Adrenal gland (tissue), 19 donors: ENCODE measurements around the gene EGLN3. TPM values are rescaled to one million over a fixed set of nuclear protein-coding genes. Genes with fewer than 3 reads are reported as not detected.
A peak's percentile ranks its signal among the peaks of the same experiment; 100 is the strongest.

Experiments used
- DNase-seq, 7 donors: peaks; one replicate each; pipeline ENCODE4 v3.0.0-alpha.2; 2019 to 2020
- H3K27ac ChIP-seq, 5 donors: fragments of 200-600 bp; sonication (generic) in 4 of 5; 1 replicate in 3 of 5; 2 replicates in 2 of 5; pipeline versions ENCODE4 v1.5.1 to v1.8.0; 2016 to 2020; ENCODE audit warnings: mild to moderate bottlenecking in 1 of 5
- H3K27me3 ChIP-seq: fragments of 200-600 bp; 2 replicates; pipeline ENCODE4 v1.8.0; 2021
- H3K36me3 ChIP-seq, 2 donors: fragments of 200-600 bp; replicated peaks in 1 of 2; 1 replicate in 1 of 2; 2 replicates in 1 of 2; pipeline versions ENCODE4 v1.5.1 to v1.8.0; 2018 to 2022
- H3K4me1 ChIP-seq, 2 donors: fragments of 200-600 bp; replicated peaks in 1 of 2; 1 replicate in 1 of 2; 2 replicates in 1 of 2; pipeline versions ENCODE4 v1.5.1 to v1.8.0; 2018 to 2021
- H3K4me3 ChIP-seq, 4 donors: fragments of 200-600 bp; sonication (generic) in 3 of 4; one replicate each; pipeline ENCODE4 v1.5.1; 2016 to 2018
- H3K9me3 ChIP-seq, 3 donors: fragments of 200-600 bp; sonication (generic) in 1 of 3; replicated peaks in 1 of 3; 1 replicate in 2 of 3; 2 replicates in 1 of 3; pipeline versions ENCODE4 v1.5.1 to v1.8.0; 2016 to 2021
- CTCF ChIP-seq, 6 experiments: fragments of 450-650 bp in 4 of 6; fragments of 200-600 bp in 2 of 6; sonication (generic) in 1 of 6; IDR thresholded peaks; 1 replicate in 5 of 6; 2 replicates in 1 of 6; pipeline versions ENCODE4 v1.5.1 to v1.8.0; 2016 to 2021; ENCODE audit warnings: antibody characterized with exemption in 6 of 6, mild to moderate bottlenecking in 2 of 6, moderate library complexity in 1 of 6
- POLR2A ChIP-seq, 2 donors: fragments of 450-650 bp; IDR thresholded peaks; one replicate each; pipeline ENCODE4 v1.6.1; 2017; ENCODE audit warnings: antibody characterized with exemption in 2 of 2, mild to moderate bottlenecking in 2 of 2, moderate library complexity in 1 of 2
- WGBS, 4 donors: extraction: QIAGEN DNeasy Blood & Tissue Kit in 2 of 4; methylation state at CpG; one replicate each; pipeline versions ENCODE4 v1.1.5 to v1.1.7; 2013 to 2017; 5-methylcytosine and 5-hydroxymethylcytosine counted together
- intact Hi-C, 2 donors: fragments of 100-400 bp; cut with DNase I; formaldehyde crosslinking; loops; one replicate each; pipeline versions ENCODE4 v1.14.1 to v1.15.0; 2022 to 2023
- long read RNA-seq, 10 donors: library from polyadenylated mRNA in 3 of 10; unstranded in 2 of 10; stranded (forward) in 1 of 10; transcript quantifications; one replicate each; pipeline ENCODE4 v2.0.0 and lab custom pipeline, GENCODE V29; 2021 to 2026
- polyA plus RNA-seq, 3 donors: library from polyadenylated mRNA; stranded (reverse); fragments of 200-250 nt in 2 of 3; fragments of 350-450 nt in 1 of 3; fragmentation: Illumina TruSeq in 1 of 3; extraction: RNeasy Lipid Tissue Mini Kit (QIAGEN cat#74804) in 1 of 3; gene quantifications; one replicate each; pipeline ENCODE4 v1.2.3, GENCODE V29; 2013 to 2014
- total RNA-seq, 9 donors: library from RNA; depleted of rRNA in 4 of 9; stranded (reverse); fragments of >200 nt in 4 of 9; fragments of 120-200 nt in 1 of 9; fragmentation: NEBNext Ultra II Directional in 1 of 9; extraction: Animal tissue kit (Norgen Biotek cat#: 25700) in 1 of 9; gene quantifications; one replicate each; pipeline versions ENCODE4 v1.1.0 to v1.2.4, GENCODE V29; 2013 to 2023
- donor health status: healthy with polysubstance abuse.
- donor health status: Bipolar disorder and iron deficiency.
- donor health status: DM: yes; HTN: yes; CAD: no.
- donor health status: DM: no; HTN: no; CAD: no.
- donor health status: DM: no; HTN: no; CAD: no.
- donor health status: DM: yes; HTN: yes; CAD: no.

The EGLN3 gene
- total RNA-seq (1 to 10 TPM in 4 of 9 donors, under 1 TPM in 5; 0.18 to 7.4 (median 0.91) TPM), polyA plus RNA-seq (under 1 TPM; 0.48 to 0.71 (median 0.51) TPM)
- long read RNA-seq, donor 1, partial matches to known transcripts: 0 of 1 reads
- long read RNA-seq, donor 1, other reads (novel, unspliced or antisense): 0 of 1 reads
- long read RNA-seq, donor 2, partial matches to known transcripts: 17 of 17 reads
- long read RNA-seq, donor 2, other reads (novel, unspliced or antisense): 0 of 17 reads
- long read RNA-seq, donor 3, partial matches to known transcripts: 0 of 6 reads
- long read RNA-seq, donor 3, other reads (novel, unspliced or antisense): 0 of 6 reads
- long read RNA-seq, donor 4, partial matches to known transcripts: 0 of 6 reads
- long read RNA-seq, donor 4, other reads (novel, unspliced or antisense): 6 of 6 reads
- long read RNA-seq, donor 5, partial matches to known transcripts: 0 of 5 reads
- long read RNA-seq, donor 5, other reads (novel, unspliced or antisense): 0 of 5 reads
- long read RNA-seq, donor 6, partial matches to known transcripts: 0 of 1 reads
- long read RNA-seq, donor 6, other reads (novel, unspliced or antisense): 0 of 1 reads
- long read RNA-seq, donor 7, partial matches to known transcripts: 0 of 4 reads
- long read RNA-seq, donor 7, other reads (novel, unspliced or antisense): 0 of 4 reads
- long read RNA-seq, donor 8, partial matches to known transcripts: 0 of 3 reads
- long read RNA-seq, donor 8, other reads (novel, unspliced or antisense): 0 of 3 reads
- long read RNA-seq, donor 9, partial matches to known transcripts: 0 of 1 reads
- long read RNA-seq, donor 9, other reads (novel, unspliced or antisense): 0 of 1 reads
- long read RNA-seq, donor 10: 0 reads

DNA sequence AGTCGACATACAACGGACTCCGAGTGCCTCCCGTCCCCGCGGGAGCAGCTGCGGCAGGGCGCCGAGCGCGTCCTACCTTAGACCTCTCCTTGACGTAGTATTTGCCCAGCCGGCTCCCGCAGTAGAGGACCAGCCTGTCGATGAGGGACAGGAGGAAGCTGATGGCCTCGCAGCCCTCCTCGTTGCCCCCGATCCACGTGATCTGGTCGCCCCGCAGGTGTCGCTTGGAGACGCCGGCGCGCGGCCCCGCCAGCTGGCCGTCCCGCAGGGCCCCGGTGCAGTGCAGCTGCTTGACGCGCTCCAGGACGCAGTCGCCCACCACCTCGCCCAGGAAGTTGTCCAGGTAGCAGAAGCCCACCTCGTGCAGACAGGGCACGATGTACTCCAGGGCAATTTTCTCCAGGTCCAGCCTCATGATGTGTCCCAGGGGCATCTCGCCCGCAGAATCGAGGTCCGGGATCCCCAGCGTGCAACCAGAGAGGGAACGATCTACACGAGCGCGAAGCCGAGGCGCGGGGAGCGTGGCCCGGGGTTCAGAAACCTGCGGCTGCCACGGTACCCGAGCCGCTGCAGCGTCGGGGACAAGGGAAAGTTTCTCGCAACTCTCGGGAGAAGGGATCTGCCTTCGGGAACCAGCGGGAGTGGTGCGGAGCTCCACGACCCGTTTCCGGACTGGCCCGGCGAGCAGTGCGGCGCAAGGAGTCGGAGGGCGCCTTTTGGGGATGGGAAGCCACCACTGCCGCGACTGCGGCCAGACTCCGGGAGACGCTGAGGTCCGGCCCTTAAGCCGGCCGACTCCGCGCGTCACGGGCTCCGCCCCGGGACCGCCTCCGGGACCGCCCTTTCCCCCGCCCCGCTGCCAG, at the start of gene EGLN3:
Gene EGLN3 (minus strand): TSS at position 755 of the 863 bp plus-strand sequence. CDS start 322 bp downstream, at position 433.
- peak within 1 kb of the TSS in 2 of 4 donors; percentile 45 to 51 for H3K4me3 ChIP-seq
- H3K9me3 ChIP-seq: no peaks in the 10 kb centered on the region
- H3K27me3 ChIP-seq: peaks cover 24% of the 10 kb centered on the region
- H3K27ac ChIP-seq: no peak within 1 kb of the TSS
- peak; percentile 67 to 86 (median 77) for DNase-seq
- H3K4me1 ChIP-seq: peaks cover 7 to 15% of the 10 kb centered on the region in 2 donors
- TF ChIP-seq POLR2A (IDR thresholded peaks at IDR 0.05) (peak in 1 of 2 donors; percentile 53), CTCF (IDR thresholded peaks at IDR 0.05) (no peak)
- no peaks in the 10 kb centered on the region for H3K36me3 ChIP-seq
- WGBS, 4 donors: 1 to 5% (median 2%) methylated on average over 16 to 91 of the region's 91 CpGs
- intact Hi-C loops: no loop called here

DNA sequence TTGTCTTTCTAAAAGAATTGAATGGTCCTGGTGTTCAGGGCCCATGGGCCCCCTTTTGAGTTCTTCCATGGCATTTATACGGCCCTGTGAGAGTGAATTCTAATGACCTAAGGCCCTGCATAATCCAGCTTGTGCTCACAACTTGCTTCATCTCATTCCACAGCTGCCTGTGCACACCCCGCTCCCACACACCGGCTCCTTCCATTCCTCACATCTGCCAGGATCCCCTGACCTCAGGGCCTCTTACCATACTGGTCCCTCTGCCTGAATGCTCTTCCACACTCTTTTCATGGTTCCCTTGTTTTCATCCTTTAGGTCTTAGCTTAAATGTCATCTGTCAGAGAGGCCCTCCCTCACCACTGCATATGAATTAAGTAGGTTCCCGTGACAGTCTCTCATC, 49.5 kb upstream of the EGLN3 start:
- H3K27ac ChIP-seq: no peak overlapping the region
- intact Hi-C loops: no loop called here
- H3K36me3 ChIP-seq: no peaks in the 10 kb centered on the region
- no peak for DNase-seq
- H3K27me3 ChIP-seq: peaks cover 5% of the 10 kb centered on the region
- H3K9me3 ChIP-seq: no peaks in the 10 kb centered on the region
- TF ChIP-seq CTCF (IDR thresholded peaks at IDR 0.05): no peak
- no peak for TF ChIP-seq POLR2A (IDR thresholded peaks at IDR 0.05)
- H3K4me3 ChIP-seq: no peak overlapping the region
- H3K4me1 ChIP-seq: no peaks in the 10 kb centered on the region
- WGBS, 4 donors: 80 to 86% (median 83%) methylated on average over 4 of the region's 4 CpGs

- no peak for DNase-seq
- Histone ChIP-seq H3K36me3 (no peaks in the 10 kb centered on the region), H3K27me3 (no peaks in the 10 kb centered on the region), H3K4me3 (no peak overlapping the region), H3K9me3 (no peaks in the 10 kb centered on the region), H3K27ac (no peak overlapping the region), H3K4me1 (no peaks in the 10 kb centered on the region)
- intact Hi-C loops: no loop called here
- WGBS, 4 donors: 74 to 88% (median 79%) methylated on average over 3 of the region's 3 CpGs
- TF ChIP-seq CTCF (IDR thresholded peaks at IDR 0.05) (no peak), POLR2A (IDR thresholded peaks at IDR 0.05) (no peak)
Measured at GRCh38 chr14:33999771-34000291, 49.0 kb upstream of the EGLN3 start.
